HCT116 (cell line): ENCODE results near the gene ACR. TPM values are rescaled to one million over a fixed set of nuclear protein-coding genes. Genes with fewer than 3 reads are reported as not detected.
"Not testable (repeated sequence)": the region's sequence is repeated elsewhere in the genome, so short reads cannot be mapped to it uniquely, and the experiment has no call there.

Experiments used
- ATAC-seq: fragments of 200-7000 bp; cut with Tn5 transposase; 2 replicates; pipeline ENCODE4 v1.9.1; 2020; ENCODE audit warnings: mild to moderate bottlenecking, moderate library complexity
- BruUV-seq: library from RNA; stranded (reverse); fragments of 400-500 nt; replicated peaks from 2 replicates; lab custom pipeline; 2021; lab: Mats Ljungman, UMichigan
- CTCF ChIA-PET: fragments of 300-600 bp; sonication (Branson Sonifier 250); formaldehyde crosslinking; loops from one replicate; lab custom pipeline; 2021; ENCODE audit warnings: antibody characterized with exemption; lab: Charles Lee
- POLR2A ChIA-PET: fragments of 300-600, 350-600 bp; sonication (Branson Sonifier 250); formaldehyde crosslinking; loops from one replicate; lab custom pipeline; 2021; ENCODE audit warnings: antibody characterized with exemption; lab: Charles Lee
- RAD21 ChIA-PET, 2 experiments: fragments of 300-600 bp; sonication (Branson Sonifier 250); formaldehyde crosslinking; loops; one replicate each; lab custom pipeline; 2023; ENCODE audit warnings: low total read pairs in 2 of 2; ENCODE audit not compliant: uncharacterized antibody in 2 of 2, unreplicated experiment in 2 of 2, low non-redundant PET in 1 of 2; lab: Charles Lee
- DNase-seq: peaks from one replicate; pipeline ENCODE4 v3.0.0-alpha.2; 2010; ENCODE audit warnings: low read depth, low spot score
- H2AFZ ChIP-seq: fragments of 200-600 bp; shearing (Covaris generic), sonication (generic); 2 replicates; pipeline ENCODE4 v1.6.1; 2017; ENCODE audit warnings: low read depth, mixed run types, mixed read lengths, antibody characterized with exemption, low read length; ENCODE audit not compliant: poor library complexity, severe bottlenecking
- H3K27ac ChIP-seq: 2 replicates; pipeline ENCODE4 v1.5.1; 2012; ENCODE audit warnings: low read depth, low read length
- H3K27me3 ChIP-seq: fragments of 200-600 bp; sonication (generic); 2 replicates; pipeline ENCODE4 v1.6.1; 2016; ENCODE audit warnings: mixed run types, low read length, mixed read lengths; ENCODE audit not compliant: insufficient read depth
- H3K36me3 ChIP-seq, 2 experiments: fragments of 200-500 bp in 1 of 2; fragments of 200-600 bp in 1 of 2; sonication (Bioruptor generic) in 1 of 2; sonication (generic) in 1 of 2; 2 replicates each; pipeline versions ENCODE4 v1.5.1 to v1.6.1; 2014 to 2016; ENCODE audit warnings: low read length in 2 of 2, inconsistent platforms in 1 of 2, mixed read lengths in 1 of 2, mixed run types in 1 of 2; ENCODE audit not compliant: insufficient read depth in 2 of 2, control insufficient read depth in 1 of 2
- H3K4me1 ChIP-seq, 2 experiments: fragments of 200-600 bp in 1 of 2; sonication (generic) in 1 of 2; 2 replicates each; pipeline versions ENCODE4 v1.5.1 to v1.6.1; 2012 to 2017; ENCODE audit warnings: low read length in 2 of 2, inconsistent platforms in 1 of 2, mild to moderate bottlenecking in 1 of 2, mixed read lengths in 1 of 2, mixed run types in 1 of 2, moderate library complexity in 1 of 2; ENCODE audit not compliant: insufficient read depth in 2 of 2, control insufficient read depth in 1 of 2
- H3K4me2 ChIP-seq: fragments of 200-600 bp; sonication (generic); 2 replicates; pipeline ENCODE4 v1.6.1; 2017; ENCODE audit warnings: mixed run types, low read length, mixed read lengths
- H3K4me3 ChIP-seq, 2 experiments: fragments of 200-600 bp in 1 of 2; sonication (generic) in 1 of 2; replicated peaks in 1 of 2; 2 replicates each; pipeline ENCODE4 v1.5.1; 2011 to 2016; ENCODE audit warnings: low read length in 2 of 2, control low read depth in 1 of 2, low read depth in 1 of 2, mild to moderate bottlenecking in 1 of 2, mixed read lengths in 1 of 2, mixed run types in 1 of 2
- H3K79me2 ChIP-seq: fragments of 200-600 bp; sonication (generic); 2 replicates; pipeline ENCODE4 v1.6.1; 2017; ENCODE audit warnings: mild to moderate bottlenecking, mixed run types, low read length, moderate library complexity, mixed read lengths; ENCODE audit not compliant: insufficient read depth
- H3K9ac ChIP-seq: fragments of 200-600 bp; sonication (generic); 2 replicates; pipeline ENCODE4 v1.6.1; 2016; ENCODE audit warnings: low read length, mixed read lengths
- H3K9me2 ChIP-seq: fragments of 200-600 bp; sonication (generic), shearing (Covaris generic); 2 replicates; pipeline ENCODE4 v1.6.1; 2017; ENCODE audit warnings: mixed run types, mild to moderate bottlenecking, moderate library complexity; ENCODE audit not compliant: insufficient read depth
- H3K9me3 ChIP-seq, 2 experiments: fragments of 200-500 bp in 1 of 2; fragments of 200-600 bp in 1 of 2; sonication (Bioruptor generic) in 1 of 2; sonication (generic) in 1 of 2; 2 replicates each; pipeline ENCODE4 v1.6.1; 2014 to 2017; ENCODE audit warnings: low read length in 2 of 2, mixed read lengths in 2 of 2, inconsistent platforms in 1 of 2, low read depth in 1 of 2, mild to moderate bottlenecking in 1 of 2, mixed run types in 1 of 2, moderate library complexity in 1 of 2; ENCODE audit not compliant: control insufficient read depth in 1 of 2, insufficient read depth in 1 of 2
- H4K20me1 ChIP-seq: fragments of 200-600 bp; sonication (generic), shearing (Covaris generic); 2 replicates; pipeline ENCODE4 v1.6.1; 2017; ENCODE audit warnings: mixed run types, mild to moderate bottlenecking, moderate library complexity; ENCODE audit not compliant: insufficient read depth
- POLR2AphosphoS5 ChIP-seq: IDR thresholded peaks from 2 replicates; pipeline ENCODE4 v1.6.1; 2011; ENCODE audit warnings: mild to moderate bottlenecking, low read depth, low read length, moderate library complexity
- intact Hi-C: fragments of 100-400 bp; cut with micrococcal nuclease; formaldehyde crosslinking; loops from 2 replicates; pipeline ENCODE4 v1.10.0; 2022
- total RNA-seq: library from RNA; stranded (reverse); gene quantifications from one replicate; pipeline ENCODE4 v1.2.1, GENCODE V29; 2021; ENCODE audit not compliant: unreplicated experiment

ACR gene
- total RNA-seq, 1 experiment from 2014 or later: 1.5 TPM

DNA sequence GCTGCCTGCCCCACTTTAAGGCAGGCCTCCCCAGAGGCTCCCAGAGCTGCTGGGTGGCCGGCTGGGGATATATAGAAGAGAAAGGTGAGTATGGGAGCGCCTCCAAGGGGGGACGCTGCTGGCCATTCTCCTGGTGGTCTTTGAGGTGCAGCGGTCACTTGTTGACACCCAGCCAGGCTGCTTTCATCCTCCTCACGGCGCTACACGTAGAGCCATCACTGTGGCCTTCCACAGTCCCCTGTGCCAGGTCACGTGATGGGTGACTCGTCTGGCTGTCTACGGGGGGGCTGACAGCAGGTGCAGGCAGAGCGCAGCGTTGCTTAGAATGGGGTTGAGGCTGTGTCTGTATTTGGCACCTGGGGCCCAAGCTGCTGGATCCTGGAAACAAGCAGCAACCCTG lies 1.9 kb downstream of the ACR start:
- H3K27me3 ChIP-seq: no peaks in the 10 kb centered on the region
- no peak overlapping the region for H3K4me2 ChIP-seq
- H3K9ac ChIP-seq: no peak overlapping the region
- no peaks in the 10 kb centered on the region for H3K79me2 ChIP-seq
- no peak overlapping the region for H3K4me3 ChIP-seq
- TF ChIP-seq POLR2AphosphoS5: no peak
- BruUV-seq: no TSS peak
- H3K9me3 ChIP-seq: no peaks in the 10 kb centered on the region
- ATAC-seq (no peak), DNase-seq (no peak)
- H4K20me1 ChIP-seq: no peaks in the 10 kb centered on the region
- H2AFZ ChIP-seq: no peak overlapping the region
- no peaks in the 10 kb centered on the region for H3K9me2 ChIP-seq
- no peak overlapping the region for H3K27ac ChIP-seq
- H3K36me3 ChIP-seq: no peaks in the 10 kb centered on the region
- ChIA-PET POLR2A (no interaction called here), RAD21 (no interaction called here), CTCF (no interaction called here)
- intact Hi-C loops: no loop called here
- no peaks in the 10 kb centered on the region for H3K4me1 ChIP-seq

DNA sequence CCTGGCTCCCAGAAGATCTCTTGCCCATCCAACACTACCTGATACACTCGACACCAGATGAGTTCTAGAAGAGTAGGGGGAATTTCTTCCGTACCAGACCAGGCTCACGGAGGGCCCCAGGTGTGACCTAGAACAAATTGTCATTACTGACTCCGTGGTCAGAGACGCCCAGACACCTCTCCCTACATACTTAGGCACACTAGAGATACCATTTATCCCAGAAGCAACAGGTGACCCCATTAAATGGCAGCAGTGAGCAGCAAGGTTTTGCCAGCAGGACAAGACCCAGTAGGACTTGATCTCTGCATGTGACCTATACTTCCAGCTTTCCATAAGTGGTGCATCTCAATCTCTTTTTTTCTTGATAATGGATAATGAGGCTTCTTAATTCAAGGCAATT lies 2.7 kb downstream of the ACR start:
- H3K36me3 ChIP-seq, H3K27ac ChIP-seq, ATAC-seq: not testable (repeated sequence)

DNA sequence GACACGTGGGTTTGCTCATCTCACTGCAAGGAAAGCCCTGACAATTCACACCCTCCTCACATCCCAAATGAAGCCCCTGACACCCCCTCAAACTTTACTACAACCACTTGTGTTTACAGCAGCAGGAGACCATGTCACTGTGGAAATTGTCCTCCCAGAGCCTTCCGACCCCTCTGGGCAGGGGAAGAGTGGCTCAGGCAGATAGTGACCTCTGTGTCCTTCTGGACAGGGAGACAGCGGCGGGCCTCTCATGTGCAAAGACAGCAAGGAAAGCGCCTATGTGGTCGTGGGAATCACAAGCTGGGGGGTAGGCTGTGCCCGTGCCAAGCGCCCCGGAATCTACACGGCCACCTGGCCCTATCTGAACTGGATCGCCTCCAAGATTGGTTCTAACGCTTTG lies 6.4 kb downstream of the ACR start:
- H3K9ac ChIP-seq, H3K9me3 ChIP-seq, intact Hi-C loops, H4K20me1 ChIP-seq, H2AFZ ChIP-seq, H3K79me2 ChIP-seq, H3K4me1 ChIP-seq, H3K36me3 ChIP-seq, POLR2A ChIA-PET, H3K27me3 ChIP-seq, CTCF ChIA-PET, H3K27ac ChIP-seq, DNase-seq, H3K4me2 ChIP-seq, RAD21 ChIA-PET, ATAC-seq, H3K9me2 ChIP-seq, H3K4me3 ChIP-seq, BruUV-seq: not testable (repeated sequence)

More for the DNA sequence above, 2.7 kb downstream of the ACR start:
- H4K20me1 ChIP-seq, H3K4me3 ChIP-seq, H3K4me1 ChIP-seq, H3K4me2 ChIP-seq, BruUV-seq, intact Hi-C loops, H3K27me3 ChIP-seq, H3K9me2 ChIP-seq, RAD21 ChIA-PET, H3K9ac ChIP-seq, POLR2A ChIA-PET, H2AFZ ChIP-seq, DNase-seq, H3K9me3 ChIP-seq, H3K79me2 ChIP-seq, CTCF ChIA-PET: not testable (repeated sequence)

DNA sequence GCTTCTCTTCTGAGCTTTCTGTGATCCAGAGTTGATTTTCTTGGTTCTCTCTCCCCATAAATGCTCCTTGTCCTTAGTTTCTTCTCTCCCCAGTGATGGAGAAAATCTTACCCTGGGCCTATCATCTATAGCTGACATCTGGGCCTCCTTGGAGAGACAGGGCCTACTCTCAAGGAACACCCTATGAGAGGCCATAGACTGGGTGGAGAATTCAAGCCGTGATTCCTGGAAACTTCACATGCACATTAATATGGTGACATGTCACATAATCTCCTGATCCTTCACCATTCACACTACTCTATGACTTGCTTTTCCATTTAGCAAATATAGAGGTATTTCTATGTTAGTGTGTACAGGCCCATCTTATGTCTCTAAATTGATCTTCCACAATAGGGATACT lies 9.5 kb downstream of the ACR start:
- H3K4me2 ChIP-seq, H3K4me3 ChIP-seq, H3K9me2 ChIP-seq, H3K36me3 ChIP-seq, CTCF ChIA-PET, BruUV-seq, H3K4me1 ChIP-seq, H3K9me3 ChIP-seq, H2AFZ ChIP-seq, ATAC-seq, H3K27me3 ChIP-seq, POLR2A ChIA-PET, H3K79me2 ChIP-seq, RAD21 ChIA-PET, DNase-seq, H3K9ac ChIP-seq, H3K27ac ChIP-seq, intact Hi-C loops, H4K20me1 ChIP-seq: not testable (repeated sequence)
